NCI-H1417 treated with DMSO at 0.1 percent for 48 hours (cell line): Measurements from ENCODE around the gene TSSK2.
A peak's percentile ranks its signal among the peaks of the same experiment; 100 is the strongest.

Experiments used
- DNase-seq: peaks from one replicate; lab custom pipeline; 2025; lab: John Stamatoyannopoulos, UW

The TSSK2 gene

DNA sequence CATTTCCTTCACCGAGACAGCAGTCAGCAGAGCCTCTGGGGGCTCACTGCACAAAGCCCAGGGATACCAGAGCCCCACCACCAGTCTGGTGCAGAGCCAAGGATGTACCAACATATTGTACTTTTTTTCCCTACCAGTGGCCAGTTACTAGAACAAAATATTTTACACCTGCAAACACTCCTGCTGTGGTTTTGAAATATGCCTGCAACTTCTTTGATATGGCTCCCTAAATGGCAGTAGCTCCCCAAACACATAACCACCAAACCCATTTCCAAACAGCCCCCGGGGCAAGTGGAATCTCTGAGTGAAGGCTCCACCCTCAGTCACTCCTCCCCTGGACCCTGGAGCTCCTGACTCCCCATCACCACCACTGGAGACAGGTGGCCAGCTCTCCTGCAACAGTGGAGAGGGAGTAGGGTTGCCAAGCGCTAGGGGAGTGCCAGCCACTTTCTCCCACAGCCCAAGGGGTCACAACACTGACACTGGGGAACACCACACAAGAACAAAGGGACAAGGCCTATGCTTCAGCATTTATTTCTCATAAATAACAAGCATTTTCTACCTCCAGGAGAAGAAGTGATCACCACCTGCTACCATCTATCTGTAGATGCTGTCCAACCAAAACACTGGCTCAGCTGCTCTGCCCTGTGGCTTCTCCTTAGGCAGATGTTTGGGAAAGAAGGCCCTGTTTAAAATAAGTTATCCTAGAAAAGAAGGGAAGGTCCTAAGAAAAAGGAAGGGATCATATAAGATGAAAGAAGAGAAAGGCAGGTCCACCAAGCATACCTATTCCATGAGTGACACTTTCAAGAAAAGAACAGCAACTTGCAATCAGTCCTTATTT lies 24.0 kb upstream of the TSSK2 start:
- DNase-seq: no peak

DNA sequence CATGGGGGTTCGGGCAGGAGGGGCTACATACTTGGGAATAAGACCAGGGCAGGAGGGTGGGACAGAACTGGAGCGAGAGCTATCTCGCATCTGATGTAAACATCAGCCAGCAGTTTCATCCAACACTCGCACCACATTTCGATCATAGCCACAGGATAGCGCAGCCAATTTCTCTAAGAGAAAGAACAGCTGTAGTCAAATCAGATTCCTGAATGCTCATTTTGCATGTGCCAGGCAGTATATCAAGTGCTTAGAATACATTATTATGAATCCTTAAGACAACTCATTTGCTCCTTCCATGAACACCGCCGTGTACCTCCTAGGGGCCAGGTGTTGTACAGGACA lies 23.4 kb upstream of the TSSK2 start:
- no peak for DNase-seq

- no peak for DNase-seq
Observed at GRCh38 chr22:19108807-19109197, 22.3 kb upstream of the TSSK2 start.

GRCh38 chr22:19109198-19110063 lies 21.7 kb upstream of the TSSK2 start:
- DNase-seq: no peak

GRCh38 chr22:19110064-19110458 lies 21.0 kb upstream of the TSSK2 start:
- DNase-seq: no peak

- no peak for DNase-seq
Observed at GRCh38 chr22:19110646-19111045, 20.5 kb upstream of the TSSK2 start.

DNA sequence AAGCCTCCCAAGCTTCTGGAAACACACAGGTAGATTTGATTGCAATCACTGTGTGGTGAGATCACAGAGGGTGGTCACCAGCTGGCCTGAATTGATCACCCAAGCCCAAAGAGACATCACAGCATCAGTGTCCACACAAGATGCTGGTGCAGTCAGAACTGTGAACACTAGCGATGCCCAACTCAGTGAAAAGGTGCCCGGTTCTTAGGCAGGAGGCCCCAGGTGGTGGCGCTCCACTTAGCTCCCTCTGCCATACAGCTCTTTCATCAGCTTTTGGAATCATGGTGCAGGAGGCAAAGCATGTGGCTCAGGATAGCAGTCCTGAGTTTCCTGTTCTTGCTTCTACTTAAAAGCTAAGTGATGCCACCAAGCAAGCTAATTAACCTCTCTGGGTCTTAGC lies 20.0 kb upstream of the TSSK2 start:
- no peak for DNase-seq

- no peak for DNase-seq
Observed at GRCh38 chr22:19111584-19111983, 19.5 kb upstream of the TSSK2 start.

- no peak for DNase-seq
Observed at GRCh38 chr22:19113429-19113828, 17.7 kb upstream of the TSSK2 start.

- DNase-seq: no peak
Observed at GRCh38 chr22:19114984-19115552, 16.0 kb upstream of the TSSK2 start.

DNA sequence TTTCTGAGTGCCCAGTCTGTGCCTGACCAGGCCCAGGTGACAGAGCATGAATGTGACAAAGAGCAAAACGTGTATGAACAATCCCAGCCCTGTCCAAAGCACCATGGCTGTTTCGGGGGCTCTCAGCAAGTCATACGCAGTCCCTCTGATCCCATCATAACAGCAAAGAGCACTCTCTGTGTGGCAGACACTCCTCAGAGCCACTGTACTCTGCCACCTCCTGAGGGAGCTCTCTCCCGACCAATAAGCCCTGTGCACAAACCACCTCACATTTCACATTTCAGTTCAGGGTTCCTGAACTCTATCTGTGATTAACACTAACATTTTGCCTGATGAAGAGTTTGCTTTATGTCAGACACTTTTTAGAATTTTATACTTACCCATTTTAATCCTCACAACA lies 15.5 kb upstream of the TSSK2 start:
- no peak for DNase-seq

DNA sequence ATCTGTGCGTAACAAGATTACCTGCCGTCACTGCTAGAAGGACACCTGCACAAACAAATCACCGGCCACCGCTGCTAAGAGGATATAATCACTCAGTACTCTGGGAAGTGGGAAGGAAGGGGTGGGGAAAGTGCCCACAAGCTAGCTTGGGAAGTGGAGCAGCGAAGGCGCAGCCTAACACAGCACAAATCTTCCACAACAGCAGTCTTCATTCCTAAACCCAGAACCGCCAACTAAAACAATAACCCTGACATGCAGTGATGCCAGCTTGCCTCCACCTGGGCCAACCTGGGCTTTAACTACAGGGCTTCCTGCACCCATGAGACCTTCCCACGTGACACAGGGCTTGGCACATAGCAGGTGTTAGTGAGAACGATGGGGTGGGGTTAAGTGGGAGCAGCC lies 14.0 kb upstream of the TSSK2 start:
- DNase-seq: no peak

GRCh38 chr22:19118329-19118880 lies 12.7 kb upstream of the TSSK2 start:
- no peak for DNase-seq

- DNase-seq: no peak
Observed at GRCh38 chr22:19119949-19120348, 11.2 kb upstream of the TSSK2 start.

DNA sequence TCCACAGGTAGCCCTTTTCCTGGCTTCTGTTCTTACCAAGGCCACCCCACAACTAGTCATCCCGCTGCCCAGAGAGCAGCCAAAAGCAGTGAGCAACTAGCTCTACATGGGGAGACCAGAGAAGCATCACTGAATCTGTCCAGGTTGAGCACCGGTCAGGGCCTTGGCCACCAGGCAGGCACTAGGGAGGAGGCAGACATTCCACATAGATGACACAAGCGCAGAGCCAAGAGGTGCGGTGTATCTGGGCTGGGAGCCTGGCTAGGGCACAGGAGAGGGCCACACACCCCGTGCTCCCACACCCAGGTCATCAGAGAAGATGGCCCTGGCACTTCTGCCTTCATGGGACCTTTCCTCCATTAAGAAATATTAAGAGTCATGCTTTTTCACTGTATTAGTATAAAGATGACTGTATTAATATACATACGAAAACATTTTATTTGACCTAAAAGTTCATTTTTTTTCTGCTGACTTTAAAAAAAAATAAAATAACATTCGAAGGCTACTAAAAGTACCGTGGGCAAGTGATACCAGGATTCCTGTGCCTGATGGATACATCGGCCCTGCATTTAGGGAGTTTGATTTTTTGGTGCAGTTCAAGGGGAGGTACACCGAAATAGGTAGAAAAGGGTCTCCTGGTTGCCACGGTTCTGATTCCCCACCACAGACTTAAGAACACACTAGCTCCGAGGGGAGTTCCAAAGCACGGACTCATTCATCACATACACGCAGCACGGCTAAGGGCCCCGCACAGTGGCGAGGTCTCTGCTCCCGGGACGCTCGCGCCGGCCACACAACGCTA lies 10.1 kb upstream of the TSSK2 start:
- no peak for DNase-seq

- DNase-seq: no peak
Observed at GRCh38 chr22:19121631-19122142, 9.4 kb upstream of the TSSK2 start.

DNA sequence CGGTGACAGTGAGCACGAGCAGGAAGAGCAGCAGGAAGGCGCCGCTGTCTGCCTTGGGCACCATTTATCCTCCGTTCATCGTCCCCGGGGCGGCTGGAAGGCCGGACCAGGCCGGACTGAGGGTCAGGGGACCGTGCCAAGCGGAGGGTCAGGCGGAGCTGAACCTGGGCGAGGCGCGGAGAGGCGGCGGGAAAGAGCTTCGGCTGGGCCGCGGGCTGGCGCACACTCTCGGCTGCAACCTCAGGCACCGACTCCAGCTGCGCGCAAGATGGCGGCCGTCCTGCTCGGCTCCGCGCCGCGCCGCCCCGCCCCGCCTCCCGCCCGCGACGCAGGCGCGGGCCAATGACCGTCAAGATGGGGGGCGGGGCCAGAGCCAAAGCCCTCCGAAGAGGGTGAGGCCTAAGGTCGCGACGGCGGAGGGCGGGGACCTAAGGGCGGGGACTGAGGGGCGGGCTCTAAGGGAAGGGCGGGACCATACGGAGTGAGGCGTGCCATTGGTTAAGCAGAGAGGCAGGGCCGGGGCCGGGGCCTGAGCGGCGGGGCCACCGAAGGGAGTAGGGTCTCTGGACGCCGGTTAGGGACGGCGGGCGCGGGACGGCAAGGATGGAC lies 8.9 kb upstream of the TSSK2 start, which contains the start of gene DGCR2:
TSS of gene DGCR2 (minus strand) at position 270 of the 609 bp plus-strand sequence. CDS start at position 64, 206 bp downstream.
- peak; percentile 69 for DNase-seq

- no peak for DNase-seq
Observed at GRCh38 chr22:19122752-19123492, 8.2 kb upstream of the TSSK2 start.

DNA sequence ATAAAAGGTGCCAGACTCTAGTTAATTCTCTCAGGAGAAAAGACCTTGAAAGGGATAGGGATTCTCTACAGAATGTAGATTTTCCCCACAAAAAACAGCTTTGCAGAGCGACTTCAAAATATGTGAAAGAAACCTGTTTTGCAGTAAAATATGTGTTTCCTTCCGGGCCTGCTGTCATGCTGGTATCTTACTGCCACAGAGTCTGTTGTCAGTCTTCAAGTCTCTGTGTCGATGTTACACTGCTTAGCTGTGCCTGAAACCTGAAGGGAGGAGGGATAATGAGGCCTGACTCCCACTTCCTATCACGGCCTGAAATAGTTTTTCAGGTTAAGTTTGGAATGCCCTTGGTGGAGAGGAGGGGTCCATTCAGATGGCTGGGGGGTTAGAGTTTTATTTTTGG lies 7.2 kb upstream of the TSSK2 start:
- no peak for DNase-seq

DNA sequence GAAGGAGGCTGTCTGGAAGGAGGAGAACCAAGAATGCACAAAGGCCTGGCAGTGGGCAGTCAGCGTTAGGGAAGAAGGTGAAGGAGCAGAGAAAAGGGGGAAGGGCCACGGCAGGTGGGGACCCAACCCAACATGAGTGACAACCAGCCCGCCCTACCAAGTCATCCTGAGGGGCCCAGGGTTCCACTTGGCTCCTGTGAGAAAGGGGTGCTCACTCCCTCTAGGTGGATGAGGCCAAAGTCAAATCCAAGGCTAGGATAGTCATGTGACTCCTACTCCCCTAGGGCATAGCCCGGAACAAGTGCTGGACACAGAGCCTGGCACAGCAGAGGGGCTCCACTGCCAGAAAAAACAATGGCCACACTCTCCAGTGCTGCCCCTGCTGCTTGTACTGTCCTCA lies 6.7 kb upstream of the TSSK2 start:
- DNase-seq: no peak
